AG09309 (cell line): ENCODE measurements around the gene GIGYF2.

ENCODE experiments used
- DNase-seq: peaks from one replicate; pipeline ENCODE4 v3.0.0-alpha.2; 2010; ENCODE audit warnings: low read depth
- H3K4me3 ChIP-seq: 2 replicates; pipeline ENCODE4 v1.5.1; 2011; ENCODE audit warnings: mild to moderate bottlenecking, low read depth, low read length, moderate library complexity; ENCODE audit not compliant: control insufficient read depth
- TF ChIP-seq, protein P1 (sequence below): IDR thresholded peaks from 2 replicates; pipeline ENCODE4 v1.5.1; 2011; ENCODE audit warnings: mild to moderate bottlenecking, low read depth, low read length, inconsistent platforms; ENCODE audit not compliant: insufficient read depth, control insufficient read depth; ENCODE audit errors: missing control alignments

GIGYF2 gene

DNA sequence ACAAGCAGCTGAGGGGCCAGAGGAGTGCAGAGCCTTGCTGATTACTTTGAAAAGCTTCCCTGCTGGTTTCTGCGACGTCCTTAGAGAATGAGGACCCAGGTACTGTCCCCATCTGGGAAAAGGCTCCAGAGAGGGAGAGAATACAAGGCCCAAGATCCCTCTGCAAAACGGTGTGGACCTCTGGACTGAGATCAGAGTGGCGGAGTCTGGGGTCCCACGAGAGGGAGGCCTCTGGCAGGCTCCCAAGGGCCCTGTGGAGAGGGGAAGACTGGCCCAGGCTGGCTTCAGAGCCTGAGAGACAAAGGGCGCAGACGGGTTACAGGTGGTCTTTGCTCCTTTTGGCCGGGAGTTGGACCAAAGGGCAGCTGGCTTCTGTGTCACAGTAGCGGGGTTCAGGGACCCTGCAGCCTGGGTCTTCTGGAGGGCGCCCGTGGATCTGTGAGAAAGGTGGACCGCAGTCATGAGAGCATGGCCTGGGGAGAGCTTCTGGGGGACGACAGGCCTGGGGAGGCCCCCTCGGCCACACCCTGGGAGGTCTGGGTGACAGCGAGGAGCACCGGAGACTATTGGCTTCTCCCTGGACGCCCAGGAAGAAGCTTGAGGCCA lies 173.7 kb downstream of the GIGYF2 start:
- no peak for DNase-seq
- no peak overlapping the region for H3K4me3 ChIP-seq
- TF ChIP-seq, protein P1, sequence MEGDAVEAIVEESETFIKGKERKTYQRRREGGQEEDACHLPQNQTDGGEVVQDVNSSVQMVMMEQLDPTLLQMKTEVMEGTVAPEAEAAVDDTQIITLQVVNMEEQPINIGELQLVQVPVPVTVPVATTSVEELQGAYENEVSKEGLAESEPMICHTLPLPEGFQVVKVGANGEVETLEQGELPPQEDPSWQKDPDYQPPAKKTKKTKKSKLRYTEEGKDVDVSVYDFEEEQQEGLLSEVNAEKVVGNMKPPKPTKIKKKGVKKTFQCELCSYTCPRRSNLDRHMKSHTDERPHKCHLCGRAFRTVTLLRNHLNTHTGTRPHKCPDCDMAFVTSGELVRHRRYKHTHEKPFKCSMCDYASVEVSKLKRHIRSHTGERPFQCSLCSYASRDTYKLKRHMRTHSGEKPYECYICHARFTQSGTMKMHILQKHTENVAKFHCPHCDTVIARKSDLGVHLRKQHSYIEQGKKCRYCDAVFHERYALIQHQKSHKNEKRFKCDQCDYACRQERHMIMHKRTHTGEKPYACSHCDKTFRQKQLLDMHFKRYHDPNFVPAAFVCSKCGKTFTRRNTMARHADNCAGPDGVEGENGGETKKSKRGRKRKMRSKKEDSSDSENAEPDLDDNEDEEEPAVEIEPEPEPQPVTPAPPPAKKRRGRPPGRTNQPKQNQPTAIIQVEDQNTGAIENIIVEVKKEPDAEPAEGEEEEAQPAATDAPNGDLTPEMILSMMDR, result no peak

DNA sequence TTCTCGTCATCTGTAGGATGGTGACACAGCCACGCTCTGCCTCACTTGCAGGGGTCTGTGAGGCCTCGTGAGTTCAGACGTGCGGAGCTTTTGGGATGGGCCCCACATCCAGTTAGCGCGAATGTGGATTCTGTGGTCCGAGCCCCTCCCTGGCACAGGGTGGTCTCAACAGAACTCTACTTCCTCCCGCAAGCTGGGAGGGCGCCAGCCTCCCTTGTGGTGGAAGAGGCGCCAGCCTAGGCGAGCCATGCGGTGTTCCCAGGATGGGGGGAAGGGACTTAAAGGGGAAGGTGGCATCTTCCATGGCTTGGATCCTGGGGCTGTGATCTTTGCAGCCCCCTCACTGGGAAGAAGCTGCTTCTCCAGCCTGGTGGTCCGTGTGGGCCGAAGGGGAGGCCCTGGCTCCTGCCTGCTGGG lies 174.3 kb downstream of the GIGYF2 start:
- DNase-seq, result no peak
- TF ChIP-seq, protein P1, result no peak
- no peak overlapping the region for H3K4me3 ChIP-seq

DNA sequence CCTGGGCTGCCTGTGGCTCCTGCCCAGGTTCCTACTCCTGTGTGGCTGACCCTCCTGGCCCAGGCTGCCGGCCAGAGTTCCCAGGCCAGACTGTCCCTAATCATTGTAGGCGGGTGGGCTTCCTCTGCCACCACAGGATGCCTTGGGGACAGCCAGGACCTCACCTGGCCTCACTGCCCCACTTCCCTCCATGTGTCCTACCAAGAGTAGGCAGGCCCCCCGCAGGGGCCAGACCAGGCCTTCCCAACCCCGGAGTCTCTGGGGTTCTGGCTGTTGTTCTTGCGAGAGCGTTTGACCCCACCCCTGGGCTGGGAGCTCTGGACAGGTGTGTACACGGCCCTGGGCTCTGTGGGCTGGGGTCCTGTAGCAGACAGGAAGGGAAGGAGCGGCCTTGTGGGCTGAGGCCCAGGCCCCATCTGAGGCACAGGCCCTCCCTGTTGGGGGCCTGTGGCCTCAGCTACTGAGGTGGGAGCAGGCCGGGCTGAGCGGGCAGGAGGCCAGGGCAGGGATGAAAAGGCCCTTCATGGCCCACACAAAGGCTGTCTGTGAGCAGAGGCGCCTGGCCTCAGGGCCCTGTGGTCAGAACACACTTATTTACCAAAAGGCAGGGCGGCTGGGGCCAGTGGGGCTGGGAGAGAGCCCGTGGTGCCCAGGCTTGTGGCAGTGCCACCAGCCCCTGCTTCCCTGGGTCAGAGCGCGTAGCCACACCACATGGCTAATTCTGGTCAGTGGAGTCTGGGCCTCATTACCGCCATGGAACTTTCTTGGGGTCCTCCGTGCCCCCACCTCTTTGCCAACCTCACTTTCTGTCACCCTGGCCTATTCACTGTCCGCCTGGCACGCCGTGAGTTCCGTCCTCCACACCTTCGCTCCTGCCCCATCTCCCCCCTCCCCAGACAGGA lies 175.0 kb downstream of the GIGYF2 start:
- no peak overlapping the region for H3K4me3 ChIP-seq
- TF ChIP-seq, protein P1, result no peak
- DNase-seq, result no peak

DNA sequence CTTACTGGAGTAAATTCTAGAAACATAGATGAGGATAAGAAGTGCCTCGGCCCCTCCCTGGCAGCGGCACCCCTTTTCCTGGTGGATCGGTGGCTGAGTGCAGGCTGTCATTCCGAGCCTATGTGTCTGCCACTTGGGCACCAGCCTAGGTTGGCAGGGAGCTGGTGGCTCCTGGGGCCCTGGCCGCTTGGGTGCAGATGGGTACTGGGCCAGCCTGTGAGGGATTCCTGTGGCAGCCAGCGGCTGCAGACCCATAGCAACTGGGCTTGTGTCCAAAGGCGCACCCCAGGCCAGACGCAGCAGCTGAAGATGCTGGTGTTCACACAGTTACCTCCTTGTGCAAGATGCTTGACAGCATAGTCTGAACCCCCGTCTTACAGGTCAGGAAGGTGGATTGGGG lies 175.7 kb downstream of the GIGYF2 start:
- H3K4me3 ChIP-seq, result no peak overlapping the region
- TF ChIP-seq, protein P1, result no peak
- DNase-seq, result no peak

DNA sequence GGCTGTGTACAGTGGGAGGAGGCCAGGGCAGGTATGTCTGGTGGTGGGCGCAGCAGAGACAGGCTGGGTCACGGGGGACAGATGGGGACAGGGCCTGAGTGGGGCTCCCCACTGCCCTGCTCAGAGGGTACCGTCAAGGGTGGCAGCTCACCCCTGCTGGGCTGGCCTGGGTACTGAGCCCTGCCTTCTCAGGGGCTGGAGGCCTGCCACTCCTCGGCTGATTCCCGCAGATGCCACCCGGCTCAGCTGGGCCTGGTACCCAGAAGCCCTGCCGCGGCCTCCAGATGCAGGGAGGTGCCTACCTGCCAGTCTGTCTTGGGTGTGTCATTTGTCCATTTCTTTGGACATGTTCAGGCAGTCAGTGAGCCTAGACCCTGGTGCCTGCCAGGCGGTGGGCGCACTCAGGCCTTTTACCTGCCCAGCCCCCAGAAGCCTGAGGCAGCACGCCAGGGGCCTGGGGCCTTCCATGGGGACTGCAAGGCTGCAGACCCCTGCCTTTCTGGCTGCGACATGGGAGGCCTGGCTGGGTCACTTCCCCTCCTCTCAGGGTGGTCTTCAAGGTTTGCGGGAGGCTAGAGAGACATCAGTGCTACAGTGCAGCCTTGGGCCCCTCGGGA lies 176.3 kb downstream of the GIGYF2 start:
- H3K4me3 ChIP-seq, result no peak overlapping the region
- TF ChIP-seq, protein P1, result no peak
- DNase-seq, result no peak

DNA sequence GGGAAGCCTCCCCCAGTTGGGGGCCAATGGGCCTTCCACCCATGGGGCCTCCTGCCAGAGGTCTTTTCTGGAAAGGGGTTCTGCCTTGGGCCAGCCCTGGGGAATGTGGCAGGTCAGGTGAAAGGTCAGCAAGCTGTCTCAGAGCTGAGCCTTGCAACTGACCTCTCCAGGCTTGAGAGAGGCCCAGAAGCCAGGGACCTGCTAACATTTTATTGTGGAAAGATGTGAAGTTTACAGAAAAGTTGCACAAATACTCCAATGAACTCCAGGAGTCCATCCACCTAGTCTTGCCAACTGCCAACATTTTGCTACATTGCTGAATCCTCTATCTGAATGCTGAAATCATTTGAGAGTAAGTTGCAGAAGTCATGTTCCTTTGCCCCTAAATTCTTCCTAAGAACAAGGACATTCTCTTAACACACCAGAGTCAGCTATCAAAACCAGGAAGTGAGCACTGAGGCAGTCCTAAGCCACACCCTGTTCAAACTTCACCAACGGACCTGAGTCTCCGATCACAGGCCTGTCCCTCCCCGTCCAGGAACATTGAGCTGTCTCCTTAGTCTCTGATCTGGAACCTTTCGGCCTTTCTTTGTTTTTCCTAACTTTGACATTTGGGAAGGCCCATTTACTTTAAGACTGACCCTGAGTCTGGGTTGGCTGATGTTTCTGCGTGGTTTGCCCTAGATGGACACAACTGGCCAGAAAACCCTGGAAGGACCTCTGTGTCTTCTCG lies 176.9 kb downstream of the GIGYF2 start:
- no peak for DNase-seq
- no peak overlapping the region for H3K4me3 ChIP-seq
- TF ChIP-seq, protein P1, result no peak
